ENCODE data around the gene PELI3.
A peak's percentile ranks its signal among the peaks of the same experiment; 100 is the strongest.

The PELI3 gene

DNA sequence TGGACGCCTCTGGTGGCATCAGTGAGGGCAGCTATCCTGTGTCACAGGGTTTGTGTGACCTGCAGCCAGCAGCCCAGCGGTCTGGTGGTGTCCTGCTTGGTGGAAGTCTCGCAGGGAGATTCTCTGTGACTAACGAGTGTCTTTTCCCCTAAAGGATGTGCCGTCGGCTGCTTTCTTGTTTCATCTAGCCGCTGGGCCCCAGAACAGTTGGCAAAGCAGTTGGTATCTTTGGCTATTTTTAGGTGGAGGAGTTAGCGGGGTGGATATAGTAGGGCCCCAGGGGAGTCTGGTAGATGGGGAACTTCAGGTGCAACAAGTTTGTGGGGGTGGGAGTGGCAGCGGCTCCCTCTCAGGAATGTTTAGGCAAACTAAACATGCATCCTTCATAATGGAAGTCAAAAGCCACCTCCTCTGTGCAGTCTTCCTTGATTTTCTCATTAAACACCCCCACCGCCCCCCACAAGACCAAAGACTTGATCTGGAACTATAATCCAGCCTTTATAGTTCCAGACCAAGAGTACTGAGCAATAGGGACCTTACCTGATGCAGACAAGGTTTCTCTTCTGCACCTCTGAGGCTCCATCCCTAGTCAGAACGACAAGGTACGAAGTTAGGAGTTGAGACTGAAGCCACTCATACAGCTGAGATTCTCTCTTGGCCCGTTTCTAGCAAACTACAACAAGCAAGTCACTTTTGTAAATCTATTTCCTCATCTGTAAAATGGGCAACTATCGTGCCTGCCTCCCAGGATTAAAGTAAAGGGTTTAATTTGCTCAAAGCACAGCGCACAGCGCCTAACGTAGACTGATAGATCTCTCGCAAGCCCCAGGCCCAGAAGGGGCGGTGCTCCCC, 1.1 kb upstream of the PELI3 start:
- no peak for DNase-seq (ENCODE audit: low spot score)
- TF ChIP-seq, protein P1, sequence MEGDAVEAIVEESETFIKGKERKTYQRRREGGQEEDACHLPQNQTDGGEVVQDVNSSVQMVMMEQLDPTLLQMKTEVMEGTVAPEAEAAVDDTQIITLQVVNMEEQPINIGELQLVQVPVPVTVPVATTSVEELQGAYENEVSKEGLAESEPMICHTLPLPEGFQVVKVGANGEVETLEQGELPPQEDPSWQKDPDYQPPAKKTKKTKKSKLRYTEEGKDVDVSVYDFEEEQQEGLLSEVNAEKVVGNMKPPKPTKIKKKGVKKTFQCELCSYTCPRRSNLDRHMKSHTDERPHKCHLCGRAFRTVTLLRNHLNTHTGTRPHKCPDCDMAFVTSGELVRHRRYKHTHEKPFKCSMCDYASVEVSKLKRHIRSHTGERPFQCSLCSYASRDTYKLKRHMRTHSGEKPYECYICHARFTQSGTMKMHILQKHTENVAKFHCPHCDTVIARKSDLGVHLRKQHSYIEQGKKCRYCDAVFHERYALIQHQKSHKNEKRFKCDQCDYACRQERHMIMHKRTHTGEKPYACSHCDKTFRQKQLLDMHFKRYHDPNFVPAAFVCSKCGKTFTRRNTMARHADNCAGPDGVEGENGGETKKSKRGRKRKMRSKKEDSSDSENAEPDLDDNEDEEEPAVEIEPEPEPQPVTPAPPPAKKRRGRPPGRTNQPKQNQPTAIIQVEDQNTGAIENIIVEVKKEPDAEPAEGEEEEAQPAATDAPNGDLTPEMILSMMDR (IDR thresholded peaks at IDR 0.05; ENCODE audit: extremely low read depth, missing control alignments) = no peak

DNA sequence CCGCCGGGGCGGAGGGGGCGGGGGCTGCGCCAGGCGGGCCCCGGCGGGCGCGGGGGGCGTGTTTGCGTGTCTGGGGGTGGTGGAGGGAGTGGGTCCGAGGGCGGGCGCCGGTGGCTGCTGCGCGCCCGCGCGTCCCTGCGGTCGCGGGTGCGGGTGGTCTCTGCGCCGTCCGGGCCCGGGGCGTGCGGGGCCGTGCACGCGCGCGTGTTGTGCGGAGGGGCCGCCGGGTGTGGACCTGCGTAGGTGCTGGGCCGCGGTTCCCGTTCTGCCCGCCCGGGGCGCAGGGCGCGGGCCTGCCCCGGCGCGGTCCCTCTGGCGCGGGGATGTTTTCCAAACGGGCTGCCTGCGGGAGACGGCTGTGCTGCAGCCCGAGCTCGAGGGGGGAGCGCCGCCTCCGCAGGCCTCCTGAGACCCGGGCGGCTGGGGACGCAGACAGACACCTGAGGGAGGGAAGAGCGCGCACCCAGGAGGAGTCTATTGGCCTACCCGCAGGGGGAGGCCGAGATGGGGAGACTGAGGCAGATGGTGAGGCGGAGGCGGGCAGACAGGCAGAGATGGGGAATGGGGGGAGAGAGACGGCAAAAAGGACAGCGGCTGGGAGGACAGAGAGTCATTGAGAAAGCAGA, 442 bp downstream of the PELI3 start:
- DNase-seq (ENCODE audit: low spot score) = peak; percentile 73
- TF ChIP-seq, protein P1 (IDR thresholded peaks at IDR 0.05; ENCODE audit: extremely low read depth, missing control alignments) = no peak

DNA sequence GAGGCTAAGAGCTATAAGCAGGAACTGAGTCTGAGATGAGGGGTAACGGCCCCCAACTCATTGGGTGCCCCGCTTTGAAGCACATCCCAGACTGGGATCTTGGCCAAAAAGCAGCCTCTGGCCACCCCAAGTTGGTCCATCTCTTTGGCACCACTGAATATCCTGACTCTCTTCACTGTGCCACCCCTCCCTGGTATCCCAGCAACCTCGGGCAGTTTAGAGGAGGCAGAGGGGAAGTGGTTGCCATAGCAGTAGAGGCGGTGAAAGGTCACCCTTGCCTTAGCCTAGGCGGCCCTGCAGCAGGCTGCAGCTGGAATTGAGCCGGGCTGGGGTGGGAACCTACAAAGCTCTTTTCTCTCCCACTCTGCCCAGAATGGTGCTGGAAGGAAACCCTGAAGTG, 1.1 kb downstream of the PELI3 start:
- TF ChIP-seq, protein P1 (IDR thresholded peaks at IDR 0.05; ENCODE audit: extremely low read depth, missing control alignments) = no peak
- no peak for DNase-seq (ENCODE audit: low spot score)

DNA sequence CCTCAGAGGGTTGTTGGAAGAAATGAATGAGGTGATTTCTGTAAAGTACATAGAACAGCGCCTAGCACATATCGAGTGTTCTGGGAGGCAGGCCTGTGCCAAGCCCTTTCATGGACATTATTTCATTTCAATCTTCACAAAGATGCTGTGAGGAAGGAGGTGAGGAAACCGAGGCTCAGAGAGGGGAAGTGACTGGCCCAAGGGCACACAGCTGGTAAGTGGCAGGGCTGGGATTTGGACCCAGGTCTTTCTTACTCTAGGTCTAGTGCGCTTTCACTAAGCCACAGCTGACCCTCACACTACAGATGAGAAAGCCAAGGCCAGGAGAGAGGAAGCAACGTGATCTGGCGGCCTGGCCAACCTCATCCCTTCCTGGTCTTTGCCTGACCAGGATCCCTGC, 2.0 kb downstream of the PELI3 start:
- TF ChIP-seq, protein P1 (IDR thresholded peaks at IDR 0.05; ENCODE audit: extremely low read depth, missing control alignments) = no peak
- no peak for DNase-seq (ENCODE audit: low spot score)

DNA sequence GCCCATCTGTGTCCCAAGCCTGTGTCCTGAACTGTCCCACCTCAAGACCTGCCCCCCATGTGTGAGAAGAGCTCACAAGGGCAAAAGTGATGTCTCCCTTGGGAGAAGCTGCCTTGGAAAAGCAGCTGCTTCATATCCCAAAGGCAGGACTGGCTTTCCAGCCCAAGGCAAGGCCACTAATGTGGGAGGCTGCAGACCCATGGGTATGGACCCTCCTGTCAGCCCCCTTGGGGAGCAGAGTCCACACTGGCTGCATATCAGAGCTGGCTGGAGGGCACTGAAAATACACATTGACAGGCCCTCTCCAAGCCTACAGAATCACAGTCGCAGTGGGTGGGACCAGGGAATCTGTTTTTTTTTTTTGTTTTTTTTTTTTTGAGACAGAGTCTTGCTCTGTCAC, 2.7 kb downstream of the PELI3 start:
- DNase-seq (ENCODE audit: low spot score) = no peak
- TF ChIP-seq, protein P1 (IDR thresholded peaks at IDR 0.05; ENCODE audit: extremely low read depth, missing control alignments) = no peak

DNA sequence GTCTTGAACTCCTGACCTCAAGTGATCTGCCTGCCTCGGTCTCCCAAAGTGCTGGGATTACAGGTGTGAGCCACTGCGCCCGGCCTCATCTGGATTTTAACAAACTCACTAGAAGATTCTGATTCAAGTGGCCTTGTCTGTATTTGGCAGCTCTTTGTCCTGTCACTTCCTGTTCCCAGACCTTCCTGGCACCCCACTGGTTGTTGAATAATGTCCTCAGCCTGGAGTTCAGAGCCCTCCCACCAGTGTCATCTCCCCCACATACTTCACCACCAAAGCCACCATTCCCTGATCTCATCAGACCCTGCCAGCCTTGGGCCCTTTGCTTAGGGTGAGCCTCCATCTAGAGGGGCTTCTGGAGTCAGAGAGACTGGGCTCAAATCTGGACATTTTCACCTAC, 3.3 kb downstream of the PELI3 start:
- DNase-seq (ENCODE audit: low spot score) = no peak
- TF ChIP-seq, protein P1 (IDR thresholded peaks at IDR 0.05; ENCODE audit: extremely low read depth, missing control alignments) = no peak

DNA sequence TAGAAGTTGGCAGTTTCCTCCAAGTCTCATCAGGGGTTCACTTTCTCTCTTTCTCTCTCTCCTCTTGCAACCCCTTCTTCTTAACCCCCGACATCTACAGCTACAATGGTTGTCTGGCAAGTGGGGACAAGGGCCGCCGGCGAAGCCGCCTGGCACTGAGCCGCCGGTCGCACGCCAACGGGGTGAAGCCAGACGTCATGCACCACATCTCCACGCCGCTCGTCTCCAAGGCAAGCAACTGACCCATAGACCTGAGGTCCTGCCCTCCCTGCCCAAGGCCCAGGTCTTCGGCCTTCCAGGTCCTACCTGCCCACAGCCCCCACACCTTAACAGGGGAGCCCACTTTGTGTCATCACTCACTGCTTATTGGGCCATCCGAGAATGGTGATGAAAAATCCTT, 4.4 kb downstream of the PELI3 start:
- TF ChIP-seq, protein P1 (IDR thresholded peaks at IDR 0.05; ENCODE audit: extremely low read depth, missing control alignments) = no peak
- DNase-seq (ENCODE audit: low spot score) = no peak

Measured in GM20000 (cell line).